GM18867 (cell line): ENCODE results near the gene SGF29.
"Not testable (repeated sequence)": the region's sequence is repeated elsewhere in the genome, so short reads cannot be mapped to it uniquely, and the experiment has no call there.

Source experiments
- ATAC-seq: cut with Tn5 transposase; IDR thresholded peaks from one replicate; pipeline ENCODE4 v1.9.1; 2021; ENCODE audit warnings: mild to moderate bottlenecking, moderate library complexity; ENCODE audit not compliant: unreplicated experiment

The SGF29 gene

GRCh38 chr16:28553776-28554633, at the start of gene SGF29:
TSS of gene SGF29 (plus strand) at chr16:28553920. CDS start at chr16:28581070, 27,150 bp downstream.
- peak; percentile 78 for ATAC-seq

GRCh38 chr16:28504707-28505404, 48.9 kb upstream of the SGF29 start:
- no peak for ATAC-seq

- ATAC-seq: no peak
These were observed 48.1 kb upstream of the SGF29 start for GRCh38 chr16:28505489-28506137.

- ATAC-seq: no peak
These were observed 42.7 kb upstream of the SGF29 start for GRCh38 chr16:28511031-28511430.

- ATAC-seq: no peak
These were observed 41.6 kb upstream of the SGF29 start for GRCh38 chr16:28511801-28512789.

GRCh38 chr16:28513484-28514181, 40.1 kb upstream of the SGF29 start:
- no peak for ATAC-seq

- no peak for ATAC-seq
These were observed 39.5 kb upstream of the SGF29 start for GRCh38 chr16:28514246-28514645.

GRCh38 chr16:28520672-28521071, 33.0 kb upstream of the SGF29 start:
- no peak for ATAC-seq

GRCh38 chr16:28521436-28521835, 32.3 kb upstream of the SGF29 start:
- ATAC-seq: no peak

- ATAC-seq: no peak
These were observed 30.9 kb upstream of the SGF29 start for GRCh38 chr16:28522792-28523191.

- ATAC-seq: no peak
These were observed 29.0 kb upstream of the SGF29 start for GRCh38 chr16:28524681-28525171.

- ATAC-seq: no peak
These were observed 27.3 kb upstream of the SGF29 start for GRCh38 chr16:28526201-28527099.

GRCh38 chr16:28527100-28527785, 26.5 kb upstream of the SGF29 start:
- not testable (repeated sequence) for ATAC-seq

- ATAC-seq: no peak
These were observed 25.7 kb upstream of the SGF29 start for GRCh38 chr16:28527985-28528384.

GRCh38 chr16:28528463-28528867, 25.3 kb upstream of the SGF29 start:
- ATAC-seq: no peak

GRCh38 chr16:28529124-28529523, 24.6 kb upstream of the SGF29 start:
- no peak for ATAC-seq

GRCh38 chr16:28531777-28532744, 21.7 kb upstream of the SGF29 start:
- ATAC-seq: no peak
